Pancreas (tissue), 10 donors: ENCODE results near the gene ISYNA1. TPM values are rescaled to one million over a fixed set of nuclear protein-coding genes. Genes with fewer than 3 reads are reported as not detected.
A peak's percentile ranks its signal among the peaks of the same experiment; 100 is the strongest.

ENCODE experiments used
- ATAC-seq, 4 donors: fragments of 200-7000 bp; cut with Tn5 transposase; one replicate each; pipeline versions ENCODE4 v1.8.0 to v1.9.1; 2020; ENCODE audit warnings: mild to moderate bottlenecking in 4 of 4, moderate library complexity in 4 of 4
- DNase-seq, 6 donors: peaks; one replicate each; pipeline ENCODE4 v3.0.0-alpha.2; 2020
- FAIRE-seq: peaks from 2 replicates; lab custom pipeline; 2012; peaks lifted over from hg19 to GRCh38; lab: Jason Lieb, UNC
- H3K27ac ChIP-seq, 4 donors: fragments of 200-600 bp; sonication (generic); 1 replicate in 3 of 4; 2 replicates in 1 of 4; pipeline versions ENCODE4 v1.5.0 to v1.8.0; 2020
- H3K27me3 ChIP-seq, 4 donors: fragments of 200-600 bp; one replicate each; pipeline ENCODE4 v1.8.0; 2021
- H3K36me3 ChIP-seq, 3 donors: fragments of 200-600 bp; sonication (generic) in 1 of 3; one replicate each; pipeline versions ENCODE4 v1.5.0 to v1.8.0; 2020 to 2021
- H3K4me1 ChIP-seq, 3 donors: fragments of 200-600 bp; one replicate each; pipeline ENCODE4 v1.8.0; 2021
- H3K4me3 ChIP-seq, 4 donors: fragments of 200-600 bp; sonication (generic) in 2 of 4; one replicate each; pipeline versions ENCODE4 v1.5.0 to v1.8.0; 2020 to 2021
- H3K9me3 ChIP-seq, 4 donors: fragments of 200-600 bp; one replicate each; pipeline ENCODE4 v1.8.0; 2021
- WGBS, 2 donors: extraction: QIAGEN DNeasy Blood & Tissue Kit; methylation state at CpG; one replicate each; pipeline ENCODE4 v1.1.7; 2013; 5-methylcytosine and 5-hydroxymethylcytosine counted together
- intact Hi-C, 3 donors: fragments of 100-400 bp; cut with DNase I; formaldehyde crosslinking; loops; one replicate each; pipeline versions ENCODE4 v1.11.1 to v1.14.2; 2022
- polyA plus RNA-seq, 2 donors: library from polyadenylated mRNA; stranded (reverse); fragments of 200-250 nt; gene quantifications; one replicate each; pipeline ENCODE4 v1.2.3, GENCODE V29; 2013
- total RNA-seq, 6 donors: library from RNA; stranded (reverse); fragmentation: NEBNext Ultra II Directional in 4 of 6; extraction: Animal tissue kit (Norgen Biotek cat#: 25700) in 4 of 6; gene quantifications; one replicate each; pipeline versions ENCODE4 v1.2.1 to v1.2.4, GENCODE V29; 2021 to 2023
- TF ChIP-seq, protein P1 (sequence below), 4 donors: fragments of 200-600 bp; sonication (generic) in 3 of 4; IDR thresholded peaks; one replicate each; pipeline versions ENCODE4 v1.5.0 to v1.8.0; 2021; ENCODE audit warnings: antibody characterized with exemption in 4 of 4
- donor health status: healthy with polysubstance abuse.
- donor health status: DM: no; HTN: no; CAD: no; lungs with moderate emphysema.
- donor health status: DM: no; HTN: no; CAD: no.
- donor health status: control.
- donor health status: control.
- donor health status: Bipolar disorder and iron deficiency.
- donor health status: DM: yes; HTN: yes; CAD: no.
- donor health status: DM: no; HTN: no; CAD: no.
- donor health status: DM: no; HTN: no; CAD: no.
- donor health status: DM: yes; HTN: yes; CAD: no.

The ISYNA1 gene
- total and polyA plus RNA-seq, 8 donors: 26.1 to 309 (median 48.2) TPM

DNA sequence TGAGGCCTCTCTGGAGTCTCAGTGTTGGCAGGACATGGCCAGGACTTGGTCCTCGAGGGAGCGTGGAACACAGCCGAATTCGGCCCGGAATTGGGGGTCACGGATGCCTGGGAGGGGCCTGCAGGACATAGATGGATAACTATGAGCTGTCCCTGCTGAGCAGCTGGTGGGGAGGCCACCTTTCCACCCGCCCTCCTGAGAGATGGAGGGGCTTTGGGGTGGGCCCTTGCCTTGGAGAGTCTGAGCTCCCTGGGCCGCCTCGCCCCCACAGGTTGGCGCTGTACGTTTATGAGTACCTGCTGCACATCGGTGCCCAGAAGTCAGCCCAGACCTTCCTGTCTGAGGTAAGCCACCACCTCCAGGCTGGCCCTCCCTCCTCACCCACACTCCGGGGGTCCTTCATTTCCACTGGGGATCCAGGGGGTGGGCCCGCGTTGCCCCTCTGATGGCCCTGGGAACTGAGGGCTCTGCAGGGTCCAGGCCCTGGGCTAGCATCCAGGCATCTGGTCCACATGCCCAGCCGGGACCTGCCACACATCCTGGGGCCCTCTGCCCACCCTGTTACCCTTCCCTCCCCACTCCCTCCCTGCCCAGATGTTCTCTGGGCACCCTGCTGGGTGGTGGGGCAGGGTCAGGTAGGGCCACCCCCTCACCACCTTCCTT is 10.7 kb downstream of the ISYNA1 start:
- FAIRE-seq (no peak), ATAC-seq (no peak), DNase-seq (peak in 1 of 6 donors; percentile 71)
- Histone ChIP-seq H3K36me3 (no peaks in the 10 kb centered on the region), H3K4me3 (no peak overlapping the region), H3K4me1 (no peaks in the 10 kb centered on the region), H3K27ac (no peak overlapping the region), H3K9me3 (no peaks in the 10 kb centered on the region), H3K27me3 (no peaks in the 10 kb centered on the region)
- WGBS, 2 donors: 74 to 77% methylated on average over 12 to 16 of the region's 16 CpGs
- TF ChIP-seq, protein P1, sequence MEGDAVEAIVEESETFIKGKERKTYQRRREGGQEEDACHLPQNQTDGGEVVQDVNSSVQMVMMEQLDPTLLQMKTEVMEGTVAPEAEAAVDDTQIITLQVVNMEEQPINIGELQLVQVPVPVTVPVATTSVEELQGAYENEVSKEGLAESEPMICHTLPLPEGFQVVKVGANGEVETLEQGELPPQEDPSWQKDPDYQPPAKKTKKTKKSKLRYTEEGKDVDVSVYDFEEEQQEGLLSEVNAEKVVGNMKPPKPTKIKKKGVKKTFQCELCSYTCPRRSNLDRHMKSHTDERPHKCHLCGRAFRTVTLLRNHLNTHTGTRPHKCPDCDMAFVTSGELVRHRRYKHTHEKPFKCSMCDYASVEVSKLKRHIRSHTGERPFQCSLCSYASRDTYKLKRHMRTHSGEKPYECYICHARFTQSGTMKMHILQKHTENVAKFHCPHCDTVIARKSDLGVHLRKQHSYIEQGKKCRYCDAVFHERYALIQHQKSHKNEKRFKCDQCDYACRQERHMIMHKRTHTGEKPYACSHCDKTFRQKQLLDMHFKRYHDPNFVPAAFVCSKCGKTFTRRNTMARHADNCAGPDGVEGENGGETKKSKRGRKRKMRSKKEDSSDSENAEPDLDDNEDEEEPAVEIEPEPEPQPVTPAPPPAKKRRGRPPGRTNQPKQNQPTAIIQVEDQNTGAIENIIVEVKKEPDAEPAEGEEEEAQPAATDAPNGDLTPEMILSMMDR (IDR thresholded peaks at IDR 0.05): no peak
- intact Hi-C loops: no loop called here

- no peak for ATAC-seq
- DNase-seq: peak in 1 of 6 donors; percentile 68
- TF ChIP-seq, protein P1 (IDR thresholded peaks at IDR 0.05): no peak
- no peaks in the 10 kb centered on the region for H3K36me3 ChIP-seq
- H3K27ac ChIP-seq: no peak overlapping the region
- intact Hi-C loops: no loop called here
- no peaks in the 10 kb centered on the region for H3K9me3 ChIP-seq
- H3K27me3 ChIP-seq: no peaks in the 10 kb centered on the region
- FAIRE-seq: no peak
- no peaks in the 10 kb centered on the region for H3K4me1 ChIP-seq
- H3K4me3 ChIP-seq: no peak overlapping the region
- WGBS, 2 donors: 84 to 88% methylated on average over 8 of the region's 8 CpGs
Observed at GRCh38 chr19:18426416-18426767, 11.5 kb downstream of the ISYNA1 start.

GRCh38 chr19:18425515-18426415 is 12.2 kb downstream of the ISYNA1 start:
- TF ChIP-seq, protein P1 (IDR thresholded peaks at IDR 0.05): no peak
- Histone ChIP-seq H3K27me3 (no peaks in the 10 kb centered on the region), H3K4me1 (peaks cover 0 to 2% (median 0%) of the 10 kb centered on the region in 3 donors), H3K4me3 (no peak overlapping the region), H3K27ac (no peak overlapping the region), H3K9me3 (no peaks in the 10 kb centered on the region), H3K36me3 (no peaks in the 10 kb centered on the region)
- FAIRE-seq: no peak
- intact Hi-C loops: no loop called here
- DNase-seq: peak in 1 of 6 donors; percentile 65
- ATAC-seq: peak in 1 of 4 donors; percentile 7
- 76 to 79% methylated on average over 16 to 18 of the region's 18 CpGs for WGBS, 2 donors

DNA sequence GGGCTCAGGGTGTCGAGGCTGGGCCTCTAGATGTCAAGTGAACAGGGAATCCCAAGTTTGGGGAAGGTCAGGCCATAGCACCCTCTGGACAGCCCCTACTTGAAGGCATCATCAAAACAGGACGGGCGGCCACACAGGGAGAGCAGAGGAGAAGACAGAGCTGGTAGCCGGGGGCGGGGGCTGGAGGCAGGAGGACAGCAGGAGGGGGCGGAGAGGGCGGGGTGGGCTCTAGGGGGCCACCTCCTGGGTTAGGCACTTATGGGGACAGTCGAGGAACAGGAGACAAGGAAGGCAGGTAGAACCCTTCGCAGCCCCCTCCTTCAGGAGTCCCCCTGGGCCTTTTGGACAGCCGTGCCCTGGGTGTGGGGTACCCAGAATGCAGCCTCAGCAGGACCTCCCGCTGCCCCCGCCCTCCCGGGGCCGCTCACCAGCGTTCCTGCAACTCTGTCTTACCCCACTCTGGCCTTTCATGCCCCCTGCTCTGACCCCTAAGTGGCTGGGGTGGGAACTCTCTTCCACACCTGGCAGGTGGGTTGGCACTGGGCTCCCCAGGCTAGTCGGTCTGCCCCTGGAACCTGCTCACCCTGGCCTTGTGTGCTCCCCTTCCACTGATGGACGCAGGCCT is 12.9 kb downstream of the ISYNA1 start:
- Histone ChIP-seq H3K27me3 (no peaks in the 10 kb centered on the region), H3K4me3 (no peak overlapping the region), H3K36me3 (no peaks in the 10 kb centered on the region), H3K4me1 (peaks cover 0 to 7% (median 0%) of the 10 kb centered on the region in 3 donors), H3K27ac (no peak overlapping the region), H3K9me3 (no peaks in the 10 kb centered on the region)
- TF ChIP-seq, protein P1 (IDR thresholded peaks at IDR 0.05): no peak
- ATAC-seq: no peak
- FAIRE-seq: no peak
- WGBS, 2 donors: 86 to 91% methylated on average over 12 to 17 of the region's 17 CpGs
- intact Hi-C loops: no loop called here
- peak in 2 of 6 donors; percentile 34 to 57 for DNase-seq
